HL-60/S4 treated with retinoic acid at 250 ng/mL for 4 days and 3 days (cell line): ENCODE results near the gene HPS1.

ENCODE experiments used
- in situ Hi-C: fragments of 300-500 bp; cut with MboI; formaldehyde crosslinking; loops from 2 replicates; pipeline ENCODE4 v1.7.0; 2022; ENCODE audit warnings: low sequenced_read_pairs

Gene HPS1

GRCh38 chr10:98416606-98417388, 29.9 kb downstream of the HPS1 start:
- in situ Hi-C loops, result no loop called here

GRCh38 chr10:98415731-98416119, 31.0 kb downstream of the HPS1 start:
- in situ Hi-C loops, result no loop called here

GRCh38 chr10:98414932-98415730, 31.6 kb downstream of the HPS1 start, which contains the start of gene PYROXD2:
Gene PYROXD2, minus strand, starts transcription at chr10:98415182. Its CDS starts 47 bp downstream, at chr10:98415135.
- in situ Hi-C loops, result no loop called here

- in situ Hi-C loops, result no loop called here
Observed at GRCh38 chr10:98414578-98414931, 32.2 kb downstream of the HPS1 start.

- in situ Hi-C loops, result no loop called here
Observed at GRCh38 chr10:98411768-98412167, 35.0 kb downstream of the HPS1 start.

GRCh38 chr10:98411166-98411565, 35.6 kb downstream of the HPS1 start:
- in situ Hi-C loops, result no loop called here

- in situ Hi-C loops, result no loop called here
Observed at GRCh38 chr10:98410759-98411158, 36.0 kb downstream of the HPS1 start.

- in situ Hi-C loops, result no loop called here
Observed at GRCh38 chr10:98410135-98410743, 36.5 kb downstream of the HPS1 start.

- in situ Hi-C loops, result no loop called here
Observed at GRCh38 chr10:98408799-98409198, 37.9 kb downstream of the HPS1 start.

- in situ Hi-C loops, result no loop called here
Observed at GRCh38 chr10:98407744-98408241, 38.9 kb downstream of the HPS1 start.

- in situ Hi-C loops, result no loop called here
Observed at GRCh38 chr10:98407017-98407743, 39.6 kb downstream of the HPS1 start.

- in situ Hi-C loops, result no loop called here
Observed at GRCh38 chr10:98405422-98405821, 41.3 kb downstream of the HPS1 start.

- in situ Hi-C loops, result no loop called here
Observed at GRCh38 chr10:98404571-98405359, 42.0 kb downstream of the HPS1 start.

GRCh38 chr10:98403812-98404504, 42.8 kb downstream of the HPS1 start:
- in situ Hi-C loops, result no loop called here

GRCh38 chr10:98402931-98403718, 43.6 kb downstream of the HPS1 start:
- in situ Hi-C loops, result no loop called here

GRCh38 chr10:98402478-98402877, 44.3 kb downstream of the HPS1 start:
- in situ Hi-C loops, result no loop called here

- in situ Hi-C loops, result no loop called here
Observed at GRCh38 chr10:98400482-98400881, 46.3 kb downstream of the HPS1 start.

- in situ Hi-C loops, result no loop called here
Observed at GRCh38 chr10:98399784-98400183, 47.0 kb downstream of the HPS1 start.
